ENCODE measurements around the gene SEMA6B. TPM values are rescaled to one million over a fixed set of nuclear protein-coding genes. Genes with fewer than 3 reads are reported as not detected.
"Not testable (repeated sequence)": the region's sequence is repeated elsewhere in the genome, so short reads cannot be mapped to it uniquely, and the experiment has no call there.

The SEMA6B gene
- total RNA-seq = 1.8 TPM

DNA sequence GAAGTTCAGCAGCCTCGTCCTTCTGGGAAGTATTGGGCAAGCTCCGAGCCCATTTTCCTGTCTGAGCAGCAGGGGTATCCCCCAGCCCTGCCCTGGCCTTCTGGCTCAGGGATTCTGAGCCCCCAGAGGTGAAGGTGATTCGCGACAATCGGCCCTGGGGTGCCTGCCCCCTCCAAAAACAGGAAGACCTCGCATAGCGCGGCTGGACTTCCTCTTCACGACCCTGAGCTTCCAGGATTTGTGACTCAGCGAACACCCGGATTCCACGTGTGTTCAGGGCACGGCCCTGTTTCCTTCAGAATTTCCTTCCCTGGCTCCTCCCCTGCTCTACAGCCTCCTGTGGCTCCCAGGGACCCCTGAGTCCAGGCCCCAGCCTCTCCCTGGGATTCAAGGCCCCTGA, at the start of gene SEMA6B:
TSS of gene SEMA6B (minus strand) at position 116 of the 400 bp plus-strand sequence. CDS start 1,227 bp downstream, outside the sequence.
- ATAC-seq (peak; percentile 26), DNase-seq (ENCODE audit: low spot score) (no peak)

GRCh38 chr19:4606921-4607678, 47.6 kb upstream of the SEMA6B start:
- ATAC-seq (peak; percentile 94), DNase-seq (ENCODE audit: low spot score) (peak; percentile 83)

DNA sequence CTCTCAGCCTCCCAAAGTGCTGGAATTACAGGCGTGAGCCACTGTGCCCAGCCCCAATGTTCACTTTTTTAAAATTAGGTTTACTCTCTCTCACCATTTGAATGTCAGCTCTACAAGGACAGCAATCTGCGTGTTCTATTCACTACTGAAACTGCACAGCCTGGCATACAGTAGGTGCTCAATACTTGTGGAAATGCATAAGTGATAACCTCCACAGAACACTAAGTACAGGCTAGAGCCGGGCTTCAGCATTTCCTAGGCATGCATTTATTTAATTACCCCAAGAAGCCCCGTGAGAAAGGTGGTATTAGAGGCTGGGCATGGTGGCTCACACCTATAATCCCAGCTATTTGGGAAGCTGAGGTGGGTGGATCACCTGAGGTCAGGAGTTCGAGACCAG, 46.7 kb upstream of the SEMA6B start:
- DNase-seq (ENCODE audit: low spot score) (no peak), ATAC-seq (no peak)

GRCh38 chr19:4604912-4605311, 45.4 kb upstream of the SEMA6B start:
- DNase-seq (ENCODE audit: low spot score) = no peak
- ATAC-seq = no peak

GRCh38 chr19:4602915-4603314, 43.4 kb upstream of the SEMA6B start:
- ATAC-seq = no peak
- DNase-seq (ENCODE audit: low spot score) = no peak

DNA sequence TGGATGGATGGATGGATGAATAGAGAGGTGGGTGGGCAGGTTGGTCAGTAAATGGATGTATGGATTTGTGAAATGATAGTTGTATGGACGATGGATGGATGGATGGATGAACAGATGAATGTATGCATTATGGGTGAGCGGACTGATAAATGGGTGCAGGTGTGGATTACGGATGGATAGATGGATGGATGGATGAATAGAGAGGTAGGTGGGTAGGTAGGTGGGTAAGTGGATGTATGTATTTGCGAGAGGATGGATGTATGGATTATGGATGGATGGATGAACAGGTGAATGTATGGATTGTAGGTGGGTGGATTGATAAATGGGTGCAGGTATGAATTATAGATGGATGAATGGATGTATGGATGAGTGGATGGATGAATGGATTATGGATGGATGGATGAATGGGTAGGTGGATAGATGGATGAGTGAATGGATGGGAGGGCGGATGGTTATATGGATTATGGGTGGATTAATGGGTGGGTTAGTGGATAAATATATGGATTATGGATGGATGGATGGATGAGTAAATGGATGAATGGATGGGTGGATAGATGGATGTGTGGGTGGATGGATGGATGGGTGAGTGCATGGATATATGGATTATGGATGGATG, 42.8 kb upstream of the SEMA6B start:
- ATAC-seq = no peak
- no peak for DNase-seq (ENCODE audit: low spot score)

DNA sequence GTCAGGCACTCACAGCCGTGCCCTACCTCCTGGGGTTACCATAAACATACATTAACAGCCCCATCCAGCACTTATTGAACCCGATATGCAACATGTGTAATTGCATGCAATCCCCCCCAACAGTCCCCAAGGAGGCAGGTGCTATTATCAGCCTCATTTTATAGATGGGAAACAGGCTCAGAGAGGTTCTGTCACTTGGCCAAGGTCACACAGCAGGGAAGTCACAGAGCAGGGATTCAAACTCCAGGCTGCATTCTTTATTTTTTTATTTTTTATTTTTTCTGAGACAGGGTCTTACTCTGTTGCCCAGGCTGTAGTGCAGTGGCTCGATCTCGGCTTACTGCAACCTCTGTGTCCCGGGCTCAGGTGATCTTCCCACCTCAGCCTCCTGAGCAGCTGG, 41.4 kb upstream of the SEMA6B start:
- ATAC-seq (no peak), DNase-seq (ENCODE audit: low spot score) (no peak)

DNA sequence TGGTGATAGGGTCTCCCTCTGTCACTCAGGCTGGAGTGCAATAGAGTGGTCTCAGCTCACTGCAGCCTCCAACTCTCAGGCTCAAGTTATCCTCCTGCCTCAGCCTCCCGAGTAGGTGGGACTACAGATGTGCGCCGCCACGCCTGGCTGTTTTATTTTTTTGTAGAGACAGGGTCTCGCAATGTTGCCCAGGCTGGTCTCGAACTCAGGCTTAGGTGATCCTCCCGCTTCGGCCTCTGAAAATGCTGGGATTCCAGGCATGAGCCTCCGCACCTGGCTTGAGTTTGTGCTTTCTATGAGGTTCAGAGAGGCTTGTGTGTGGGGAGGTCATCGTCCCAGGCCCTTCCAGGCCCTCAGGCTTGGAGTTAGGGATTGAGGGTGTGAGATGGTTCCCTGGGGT, 40.6 kb upstream of the SEMA6B start:
- ATAC-seq = no peak
- DNase-seq (ENCODE audit: low spot score) = no peak

GRCh38 chr19:4598712-4599111, 39.2 kb upstream of the SEMA6B start:
- no peak for DNase-seq (ENCODE audit: low spot score)
- ATAC-seq = no peak

DNA sequence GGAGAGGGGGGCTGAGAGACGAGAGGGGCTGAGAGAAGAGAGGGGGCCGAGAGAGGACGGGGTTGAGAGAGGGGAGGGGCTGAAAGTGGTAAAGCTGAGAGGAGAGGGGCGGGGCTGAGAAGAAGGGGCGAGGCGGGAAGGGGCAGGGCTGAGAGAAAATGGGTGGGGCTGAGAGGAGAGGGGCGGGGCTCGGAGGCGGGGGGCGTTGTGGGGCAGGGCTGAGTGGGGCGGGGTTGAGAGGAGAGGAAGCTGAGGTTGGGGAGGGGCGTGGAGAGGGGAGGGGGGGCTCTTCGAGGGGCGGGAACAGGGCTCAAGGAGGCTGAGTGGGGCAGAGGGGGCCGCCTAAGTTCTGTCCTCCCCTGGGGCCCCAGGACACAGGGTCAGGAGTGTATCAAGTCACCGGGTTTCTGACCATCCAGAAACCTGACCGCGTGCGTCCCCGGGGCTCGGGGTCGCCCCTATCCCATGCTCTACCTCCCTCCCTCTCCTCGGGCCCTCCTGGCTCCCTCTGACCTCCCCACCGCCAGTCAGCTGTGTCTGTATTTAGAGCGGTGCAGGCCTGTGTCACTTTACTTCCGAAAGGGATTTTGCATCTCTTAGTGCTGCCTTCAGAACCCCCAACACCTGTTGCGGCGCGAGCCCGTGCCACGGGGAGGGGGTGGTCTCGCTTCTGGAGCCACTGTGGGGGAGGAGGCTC, 38.6 kb upstream of the SEMA6B start:
- ATAC-seq = peak; percentile 55
- no peak for DNase-seq (ENCODE audit: low spot score)

DNA sequence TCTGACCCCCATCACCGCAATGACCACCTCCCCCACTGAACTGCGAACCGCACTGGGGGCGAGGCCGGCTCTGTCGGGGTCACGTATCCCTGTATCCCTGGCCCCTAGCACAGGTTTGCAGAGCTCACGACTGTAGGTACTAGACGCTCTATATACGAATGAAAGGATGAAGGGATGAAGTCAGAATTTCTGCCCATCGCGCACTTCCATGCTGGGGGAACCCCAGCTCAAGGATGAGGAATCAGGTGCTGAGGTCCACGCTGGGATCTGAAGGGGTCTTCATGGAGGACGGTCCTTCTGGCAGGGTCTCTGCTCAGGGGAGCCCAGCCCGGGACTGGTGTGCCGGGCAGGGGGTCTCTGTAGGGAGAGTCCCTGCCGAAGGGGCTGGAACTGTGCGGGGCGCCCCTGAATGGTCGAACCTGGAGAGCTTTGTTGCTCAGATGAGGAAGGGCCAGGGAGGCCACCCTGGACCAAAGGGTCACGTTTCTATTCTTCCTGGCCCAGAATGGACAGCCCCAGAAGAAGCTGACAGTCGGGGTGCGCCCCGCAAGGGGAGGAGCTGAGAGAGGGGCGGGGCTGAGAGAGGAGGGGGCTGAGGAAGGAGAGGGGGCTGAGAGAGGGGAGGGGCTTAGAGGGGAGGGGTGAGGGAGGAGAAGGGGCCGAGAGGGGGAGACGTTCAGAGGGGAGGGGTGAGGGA, 37.9 kb upstream of the SEMA6B start:
- ATAC-seq (peak; percentile 14), DNase-seq (ENCODE audit: low spot score) (no peak)

- DNase-seq (ENCODE audit: low spot score) (peak; percentile 83), ATAC-seq (peak; percentile 83)
Measured at GRCh38 chr19:4596033-4596904, 36.8 kb upstream of the SEMA6B start.

GRCh38 chr19:4595158-4595557, 35.7 kb upstream of the SEMA6B start:
- ATAC-seq; DNase-seq (ENCODE audit: low spot score): not testable (repeated sequence)

GRCh38 chr19:4594201-4594600, 34.7 kb upstream of the SEMA6B start:
- DNase-seq (ENCODE audit: low spot score) (no peak), ATAC-seq (no peak)

- no peak for ATAC-seq
- DNase-seq (ENCODE audit: low spot score) = no peak
Measured at GRCh38 chr19:4593409-4593851, 33.9 kb upstream of the SEMA6B start.

DNA sequence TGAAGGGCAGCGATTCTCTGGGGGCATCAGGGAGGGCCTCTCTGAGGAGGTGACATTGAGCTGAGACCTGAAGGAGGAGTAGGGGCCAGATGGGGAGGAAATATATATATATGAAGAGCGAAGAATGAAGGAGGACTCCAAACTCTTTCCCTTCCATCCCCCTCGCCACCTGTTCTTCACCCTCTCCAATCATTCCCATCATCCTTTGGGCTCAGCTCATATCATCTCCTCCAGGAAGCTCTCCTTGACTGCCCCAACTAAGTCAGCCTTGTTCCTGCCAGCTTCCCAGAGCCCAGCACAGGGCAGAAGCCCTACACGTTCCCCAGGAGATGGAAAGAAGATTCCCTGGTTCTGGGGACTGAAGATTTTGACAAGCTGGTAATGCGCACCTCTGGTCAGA, 33.0 kb upstream of the SEMA6B start:
- ATAC-seq = no peak

GRCh38 chr19:4591320-4591719, 31.8 kb upstream of the SEMA6B start:
- no peak for ATAC-seq
- no peak for DNase-seq (ENCODE audit: low spot score)

More for the DNA sequence above, 33.0 kb upstream of the SEMA6B start:
- DNase-seq (ENCODE audit: low spot score) = no peak

DNA sequence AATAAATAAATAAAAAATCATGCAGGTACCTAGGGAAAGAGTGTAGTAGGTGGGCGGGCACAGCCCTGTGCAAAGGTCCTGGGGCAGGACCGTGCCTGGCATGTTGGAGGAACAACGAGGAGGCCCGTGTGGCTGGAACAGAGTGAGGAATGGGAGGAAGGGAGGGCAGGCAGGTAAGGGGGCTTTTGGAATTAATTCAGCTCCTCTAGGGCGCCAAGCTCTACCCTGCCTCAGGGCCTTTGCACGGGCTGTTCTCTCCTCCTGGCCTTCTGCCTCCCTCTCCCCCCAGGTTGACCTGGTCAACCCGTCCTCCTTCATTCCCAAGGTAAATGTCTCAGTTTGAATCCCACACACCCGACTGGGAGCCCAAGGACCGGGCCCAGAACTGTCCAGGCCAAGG, 31.1 kb upstream of the SEMA6B start:
- ATAC-seq (no peak), DNase-seq (ENCODE audit: low spot score) (no peak)

DNA sequence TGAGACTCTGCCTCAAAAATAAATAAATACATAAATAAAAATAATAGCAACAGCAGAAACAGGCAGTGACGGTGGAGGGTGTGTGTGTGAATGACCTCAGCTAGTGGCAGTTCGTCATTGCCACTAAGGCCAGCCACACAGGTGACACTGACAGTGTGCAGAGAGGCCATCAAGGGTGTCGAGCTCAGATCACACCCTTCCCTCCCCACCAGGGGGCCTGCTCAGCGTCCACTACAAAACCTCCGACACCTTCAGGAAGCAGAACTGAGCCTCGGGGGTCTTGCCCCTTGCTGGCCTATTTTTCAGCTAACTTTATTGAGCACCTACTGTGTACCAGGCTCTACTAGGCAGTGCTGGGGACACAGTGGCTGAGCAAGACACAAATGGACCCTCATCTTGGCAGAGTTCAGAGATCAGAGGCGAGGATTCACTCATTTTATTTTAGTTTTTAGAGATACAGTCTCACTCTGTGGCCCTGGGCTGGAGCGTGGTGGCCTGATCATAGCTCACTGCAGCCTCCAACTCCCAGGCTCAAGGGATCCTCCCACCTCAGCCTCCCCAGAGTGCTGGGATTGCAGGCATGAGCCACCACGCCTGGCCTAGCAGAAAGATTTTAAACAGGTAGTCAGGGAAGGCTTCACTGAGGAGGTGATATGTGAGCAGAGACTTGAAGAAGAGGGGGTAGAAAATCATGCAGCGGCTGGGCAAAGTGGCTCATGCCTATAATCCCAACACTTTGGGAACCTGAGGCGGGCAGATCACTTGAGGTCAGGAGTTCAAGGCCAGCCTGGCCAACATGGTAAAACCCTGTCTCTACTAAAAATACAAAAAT, 30.3 kb upstream of the SEMA6B start:
- ATAC-seq = peak; percentile 88
- no peak for DNase-seq (ENCODE audit: low spot score)

Measured in left lobe of liver (tissue), 2 donors.